Suppressor macrophage treated with lipopolysaccharide for 4 hours (primary cell): Measurements from ENCODE around the gene SHQ1.
A peak's percentile ranks its signal among the peaks of the same experiment; 100 is the strongest.

Experiments used
- DNase-seq: peaks from one replicate; pipeline ENCODE4 v3.0.0-alpha.2; 2020

SHQ1 gene

DNA sequence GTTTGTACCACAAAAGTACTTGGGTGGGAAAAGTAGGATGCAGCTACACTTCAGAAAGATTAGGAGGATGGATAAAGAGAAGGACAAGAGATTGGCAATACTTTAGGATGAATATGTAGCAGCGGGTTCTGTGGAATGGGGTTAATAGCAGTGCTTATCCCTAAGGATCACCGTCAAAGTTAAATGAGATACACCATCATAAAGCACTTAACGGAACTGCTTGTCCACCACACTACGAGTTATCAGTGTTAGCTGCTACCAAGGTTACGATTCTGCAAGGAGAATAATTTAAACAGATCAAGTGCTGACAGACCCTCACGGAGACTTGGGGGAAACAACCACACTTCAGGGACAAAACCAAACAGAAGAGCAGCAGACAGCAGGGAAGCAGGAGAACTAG lies 963 bp downstream of the SHQ1 start:
- DNase-seq, result no peak

DNA sequence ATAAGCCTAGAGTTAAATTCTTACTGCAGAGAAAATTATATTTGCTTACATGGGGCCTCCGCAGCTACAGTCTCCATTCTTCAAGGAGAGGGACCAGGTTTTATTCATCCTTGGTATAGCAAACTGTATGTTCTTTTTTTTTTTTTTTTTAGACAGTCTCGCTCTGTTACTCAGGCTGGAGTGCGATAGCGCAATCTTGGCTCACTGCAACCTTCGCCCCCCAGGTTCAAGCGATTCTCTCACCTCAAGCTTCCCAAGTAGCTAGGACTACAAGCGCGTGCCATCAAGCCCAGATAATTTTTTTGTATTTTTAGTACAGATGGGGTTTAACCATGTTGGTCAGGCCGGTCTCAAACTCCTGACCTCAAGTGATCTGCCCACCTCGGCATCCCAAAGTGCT lies 2.1 kb downstream of the SHQ1 start:
- DNase-seq, result no peak

DNA sequence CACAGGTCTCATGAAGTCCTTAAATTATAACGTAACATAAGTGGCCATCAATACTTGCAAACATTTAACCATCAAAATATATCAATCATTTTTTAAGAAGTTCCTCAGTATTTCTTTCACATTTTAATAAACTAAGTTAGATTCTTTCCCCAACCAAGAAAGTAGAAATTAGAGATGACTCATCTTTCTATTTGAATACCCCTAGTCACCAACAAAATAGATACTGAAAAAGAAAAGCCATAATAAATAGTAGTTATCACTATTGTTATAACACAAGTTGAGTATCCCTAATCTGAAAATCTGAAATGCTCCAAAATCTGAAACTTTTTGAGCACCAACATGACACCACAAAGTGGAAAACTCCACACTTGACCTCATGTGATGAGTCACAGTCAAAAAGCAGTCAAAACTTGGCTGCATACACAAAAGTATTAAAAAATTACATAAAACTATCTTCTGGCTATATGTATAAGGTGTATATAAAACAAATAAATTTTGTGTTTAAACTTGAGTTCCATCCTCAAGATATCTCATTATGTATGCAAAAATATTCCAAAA lies 3.7 kb downstream of the SHQ1 start:
- no peak for DNase-seq

DNA sequence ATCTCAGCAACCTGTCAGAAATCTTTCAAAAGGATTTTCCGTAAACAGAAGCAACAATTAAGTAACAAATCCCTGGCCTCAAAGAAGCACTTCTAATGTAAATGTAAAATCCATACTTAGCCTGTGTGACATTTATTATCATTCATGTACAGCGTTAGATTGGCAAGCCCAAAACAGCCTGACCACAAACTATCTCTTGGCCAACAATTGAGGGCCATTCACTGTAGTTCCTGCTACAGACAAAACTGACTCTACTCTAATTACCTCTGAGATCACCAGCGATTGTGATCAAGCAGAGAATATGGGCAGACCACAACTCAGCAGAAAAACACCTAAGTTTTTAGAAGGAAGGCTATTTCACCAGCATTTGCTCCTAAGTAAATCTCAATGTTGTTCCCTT lies 9.2 kb downstream of the SHQ1 start:
- DNase-seq, result no peak

DNA sequence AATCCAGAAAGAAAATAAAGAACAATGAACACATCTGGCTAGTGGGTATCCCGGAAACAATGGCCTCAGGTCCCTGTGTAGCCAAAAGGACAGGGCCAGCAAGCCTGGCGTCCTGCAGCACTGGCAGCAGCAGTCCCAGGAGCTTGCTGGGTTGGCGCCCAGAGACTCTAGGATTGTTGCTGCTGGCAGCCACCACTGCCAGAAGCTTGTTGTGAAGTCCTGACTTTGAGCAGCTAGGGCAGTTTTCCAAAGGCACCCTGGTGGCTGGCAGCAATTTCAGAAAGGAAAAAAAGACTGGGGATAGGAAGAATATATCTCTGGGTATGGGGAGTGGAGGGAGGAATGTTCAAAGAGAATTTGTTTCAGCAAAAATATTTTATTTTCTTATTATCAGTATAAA lies 11.3 kb downstream of the SHQ1 start:
- no peak for DNase-seq

DNA sequence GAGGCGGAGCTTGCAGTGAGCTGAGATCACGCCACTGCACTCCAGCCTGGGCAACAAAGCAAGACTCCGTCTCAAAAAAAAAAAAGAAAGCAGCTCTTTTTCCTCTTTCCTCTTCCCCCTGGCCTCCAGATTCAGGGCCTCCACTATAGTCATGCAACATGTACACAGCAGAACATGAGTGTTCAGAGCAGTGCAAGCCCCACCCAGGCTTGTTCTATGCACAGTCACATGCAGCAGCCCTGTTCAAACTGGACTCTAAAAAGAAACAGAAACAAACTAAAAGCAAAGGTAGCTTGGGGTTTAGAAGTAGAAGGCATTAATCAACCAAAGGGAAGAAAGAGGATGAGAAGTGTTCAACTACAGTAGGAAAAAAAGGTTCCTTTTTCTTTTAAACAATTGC lies 11.8 kb downstream of the SHQ1 start:
- no peak for DNase-seq

DNA sequence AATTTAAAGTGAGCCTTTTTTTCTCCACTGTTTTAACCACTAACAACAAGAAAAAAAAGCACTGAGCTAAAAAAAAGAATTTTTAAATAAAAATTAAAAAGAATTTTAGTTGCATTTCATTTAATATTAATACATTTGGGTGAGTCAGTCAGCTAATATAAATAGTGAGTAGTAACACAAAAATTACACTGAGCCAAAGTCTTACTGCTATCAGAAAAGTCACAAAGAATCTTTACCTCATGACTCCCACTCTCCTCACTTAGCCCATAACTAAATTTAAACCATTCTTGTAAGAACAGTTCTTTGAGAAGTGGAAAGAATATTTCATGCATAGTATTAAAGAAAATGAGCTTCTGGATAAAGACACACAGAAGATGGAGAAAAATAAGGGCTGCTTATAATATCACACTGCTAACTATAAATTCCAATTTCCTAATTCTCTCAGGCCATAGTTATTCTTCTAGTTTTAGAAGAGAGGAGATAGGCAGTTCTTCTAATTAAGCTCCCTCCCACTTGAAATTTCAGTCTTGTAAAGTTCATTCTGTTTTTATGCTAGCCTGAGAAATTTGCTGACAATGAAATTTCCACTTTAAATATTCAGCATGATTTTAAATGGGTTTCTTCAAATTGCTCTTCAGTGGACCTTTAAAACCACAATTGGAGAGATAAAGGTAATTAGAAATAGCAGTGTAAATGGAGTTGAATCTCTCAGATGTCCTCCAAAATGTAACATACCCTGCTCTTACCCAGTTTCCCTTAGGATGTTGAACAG lies 17.6 kb downstream of the SHQ1 start:
- DNase-seq, result no peak

DNA sequence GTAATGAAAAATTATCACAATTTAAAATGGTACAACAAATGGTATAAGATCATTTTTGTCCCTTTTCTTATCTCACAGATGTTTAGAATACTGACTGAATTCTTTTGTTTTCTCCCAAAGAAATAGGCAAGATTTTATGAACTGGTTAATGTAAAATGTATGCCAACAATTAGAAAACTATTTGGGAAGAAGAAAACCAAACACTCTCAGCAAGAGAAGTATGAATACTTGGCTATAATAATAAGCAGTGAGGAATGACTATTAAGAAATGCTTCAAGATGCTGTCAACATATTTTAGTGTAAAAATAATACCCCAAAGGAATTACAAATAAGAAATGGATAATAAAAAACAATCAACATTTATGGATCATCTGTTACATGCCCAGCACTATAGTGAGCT lies 18.5 kb downstream of the SHQ1 start:
- DNase-seq, result no peak

DNA sequence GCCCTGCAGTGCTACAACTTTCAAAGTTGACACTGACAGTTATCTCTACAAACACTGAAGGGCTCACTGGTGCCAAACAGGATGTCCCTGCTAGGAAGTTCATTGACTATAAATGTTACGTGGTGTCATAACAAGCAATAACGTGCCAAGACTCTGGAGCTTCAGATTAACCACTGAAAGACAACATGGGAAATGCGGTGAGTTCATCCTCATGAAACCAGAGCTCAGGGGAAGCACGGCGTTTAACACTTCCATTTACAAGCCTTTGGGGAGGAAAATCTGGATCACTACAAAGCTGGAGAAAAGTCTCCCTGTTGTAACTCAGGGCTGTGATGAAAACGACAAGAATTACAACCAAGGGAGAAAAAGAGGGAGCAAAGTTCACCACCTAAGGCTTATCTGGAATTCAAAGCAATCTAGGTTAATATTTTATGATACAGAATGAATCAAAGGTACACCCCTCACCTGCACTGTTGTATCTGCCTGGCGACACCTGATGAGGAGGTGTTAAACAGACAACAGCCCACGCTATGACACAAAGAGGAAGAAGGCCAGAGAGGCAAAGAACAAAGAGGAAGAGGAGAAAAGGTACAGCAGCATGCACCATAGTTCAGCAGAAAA lies 27.0 kb downstream of the SHQ1 start:
- peak; percentile 59 for DNase-seq

DNA sequence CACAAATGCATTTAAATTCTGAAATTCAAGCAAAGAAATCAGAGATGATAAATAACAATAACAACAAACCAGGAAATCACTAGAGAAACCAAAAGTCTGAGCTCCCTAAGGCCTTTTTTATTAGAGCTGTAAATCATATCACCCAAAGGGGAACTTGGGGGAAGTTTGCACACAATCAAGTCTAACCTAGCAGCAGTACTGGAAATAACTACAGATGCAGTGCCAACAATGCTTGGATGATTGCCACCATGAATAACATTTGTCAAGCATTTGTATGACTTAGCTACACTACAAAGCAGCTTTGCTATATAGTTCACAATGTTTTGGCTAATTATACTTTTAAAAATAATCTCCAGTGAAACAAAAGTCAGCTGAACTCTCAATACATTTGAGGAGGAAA lies 27.8 kb downstream of the SHQ1 start:
- peak; percentile 56 for DNase-seq

DNA sequence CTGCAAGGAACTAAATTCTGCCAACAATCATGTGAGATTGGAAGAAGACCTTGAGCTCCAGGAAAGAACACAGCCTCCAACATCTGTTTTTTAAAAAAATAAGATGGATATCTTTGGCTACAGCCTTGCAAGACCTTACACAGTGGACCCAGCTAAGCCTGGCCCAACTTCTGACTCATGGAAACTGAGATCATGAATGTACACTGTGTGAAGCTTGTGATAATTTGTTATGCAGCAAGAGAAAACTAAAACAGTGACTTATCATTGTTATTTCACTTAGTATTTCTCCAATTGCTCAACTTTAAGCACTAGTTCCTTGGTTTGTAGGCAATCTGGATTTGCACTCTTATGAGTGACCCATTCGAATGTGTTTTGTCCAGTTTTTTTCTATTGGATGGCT lies 29.3 kb downstream of the SHQ1 start:
- DNase-seq, result peak; percentile 86

DNA sequence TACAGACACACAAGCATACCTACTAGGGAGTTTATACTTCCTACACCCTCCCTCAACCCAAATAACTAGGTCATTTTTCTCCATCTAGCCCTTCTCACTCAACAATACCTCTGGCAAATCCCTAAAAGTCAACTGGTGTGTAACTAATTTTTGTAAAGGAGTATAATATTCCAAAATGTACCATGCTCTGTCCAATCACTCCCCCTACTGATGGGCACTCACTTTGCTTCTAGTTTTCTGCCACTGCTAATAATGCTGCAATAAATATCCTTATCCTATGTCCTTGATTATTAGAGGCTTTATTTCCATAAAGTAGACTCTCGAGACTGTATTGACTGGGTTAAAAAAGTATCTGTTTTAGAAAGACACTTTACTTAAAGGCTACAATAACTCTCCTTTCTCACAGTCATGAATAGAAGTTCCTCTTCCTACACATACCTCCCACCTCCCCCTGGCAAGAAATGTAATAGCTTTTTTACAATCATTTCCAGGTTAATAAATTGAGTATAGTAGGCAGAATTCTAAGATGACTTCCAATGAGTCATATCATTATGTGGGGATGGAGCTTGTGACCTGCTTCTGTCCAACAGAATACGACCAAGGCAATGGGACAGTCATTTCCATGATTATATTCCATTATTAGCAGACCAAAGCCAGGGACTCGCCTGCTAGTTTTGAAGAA lies 30.0 kb downstream of the SHQ1 start:
- DNase-seq, result peak; percentile 29

DNA sequence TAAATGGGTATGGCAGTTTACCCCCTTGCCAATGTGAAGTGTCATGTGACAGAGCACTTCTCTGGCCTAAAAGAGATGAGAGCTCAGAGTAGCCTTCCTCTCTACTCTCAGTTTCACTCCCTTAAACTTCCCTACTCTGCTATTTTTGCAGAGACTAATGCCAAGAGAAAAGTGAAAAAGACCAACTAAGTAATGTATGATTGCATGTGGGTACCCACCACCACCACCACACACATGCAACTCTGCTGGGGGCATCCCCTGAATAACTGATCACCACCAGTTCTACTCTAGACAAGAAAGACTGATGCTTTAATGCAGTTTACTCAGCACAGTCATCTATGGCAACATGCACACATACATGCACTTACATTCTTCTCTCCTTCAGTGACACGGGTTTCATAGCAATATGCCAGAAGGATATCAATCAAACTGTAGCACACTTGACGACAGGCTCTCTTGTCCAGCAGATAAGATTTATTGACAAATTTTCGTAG lies 31.3 kb downstream of the SHQ1 start:
- DNase-seq, result peak; percentile 42

DNA sequence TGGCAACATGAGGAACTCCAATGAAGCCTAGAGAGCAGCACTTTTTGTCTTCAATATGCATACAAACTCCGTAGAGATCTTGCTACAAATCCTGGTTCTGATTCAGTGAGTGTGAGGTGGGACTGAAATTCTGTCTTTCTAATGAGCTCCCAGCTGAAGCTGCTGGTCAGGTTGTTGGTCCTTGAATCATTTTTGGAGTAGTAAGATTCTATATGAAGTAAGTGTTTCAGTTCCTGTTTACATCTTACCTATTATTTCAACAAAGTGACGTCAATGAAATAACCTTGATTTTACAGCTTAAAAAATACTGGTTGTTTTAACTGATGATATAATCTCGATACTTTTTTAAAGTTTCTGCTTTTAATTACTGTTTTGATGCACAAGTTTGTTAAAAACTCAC lies 33.9 kb downstream of the SHQ1 start:
- no peak for DNase-seq

DNA sequence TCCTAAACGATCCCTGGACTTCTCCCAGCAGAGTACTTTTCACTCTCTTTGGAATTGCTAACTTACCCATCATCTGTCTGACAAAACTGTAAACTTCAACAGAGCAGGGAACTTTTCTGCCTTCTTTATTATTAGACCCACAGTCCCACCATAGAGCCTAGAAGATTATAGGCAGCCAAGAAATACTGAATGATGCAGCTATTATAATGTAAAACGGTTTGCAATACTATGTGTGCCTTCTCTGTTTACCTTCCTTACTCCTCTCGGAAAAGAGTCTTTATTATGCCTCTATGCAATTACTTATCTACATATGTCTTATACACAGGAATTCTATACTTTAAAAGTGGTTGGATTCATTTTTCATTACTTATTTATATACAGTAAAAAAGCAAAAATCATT lies 36.0 kb downstream of the SHQ1 start:
- no peak for DNase-seq

DNA sequence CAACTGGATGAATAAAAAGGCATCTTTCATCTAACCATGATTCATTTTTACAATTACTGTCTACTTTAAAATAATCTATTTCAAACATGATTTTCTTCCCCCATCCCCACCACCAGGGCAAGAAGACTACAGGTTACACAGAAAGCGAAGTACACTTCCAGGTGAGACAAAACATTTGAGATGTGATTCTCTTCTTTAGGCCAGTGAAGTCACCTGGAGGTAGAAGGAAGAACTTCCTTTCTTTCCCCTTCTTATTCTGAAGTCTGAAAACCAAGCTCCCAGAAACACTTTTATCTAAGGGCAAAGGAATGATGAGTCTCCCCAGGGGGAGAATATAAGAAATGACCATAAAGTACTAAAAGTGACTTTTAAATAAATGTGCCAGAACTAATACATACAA lies 36.7 kb downstream of the SHQ1 start:
- no peak for DNase-seq

DNA sequence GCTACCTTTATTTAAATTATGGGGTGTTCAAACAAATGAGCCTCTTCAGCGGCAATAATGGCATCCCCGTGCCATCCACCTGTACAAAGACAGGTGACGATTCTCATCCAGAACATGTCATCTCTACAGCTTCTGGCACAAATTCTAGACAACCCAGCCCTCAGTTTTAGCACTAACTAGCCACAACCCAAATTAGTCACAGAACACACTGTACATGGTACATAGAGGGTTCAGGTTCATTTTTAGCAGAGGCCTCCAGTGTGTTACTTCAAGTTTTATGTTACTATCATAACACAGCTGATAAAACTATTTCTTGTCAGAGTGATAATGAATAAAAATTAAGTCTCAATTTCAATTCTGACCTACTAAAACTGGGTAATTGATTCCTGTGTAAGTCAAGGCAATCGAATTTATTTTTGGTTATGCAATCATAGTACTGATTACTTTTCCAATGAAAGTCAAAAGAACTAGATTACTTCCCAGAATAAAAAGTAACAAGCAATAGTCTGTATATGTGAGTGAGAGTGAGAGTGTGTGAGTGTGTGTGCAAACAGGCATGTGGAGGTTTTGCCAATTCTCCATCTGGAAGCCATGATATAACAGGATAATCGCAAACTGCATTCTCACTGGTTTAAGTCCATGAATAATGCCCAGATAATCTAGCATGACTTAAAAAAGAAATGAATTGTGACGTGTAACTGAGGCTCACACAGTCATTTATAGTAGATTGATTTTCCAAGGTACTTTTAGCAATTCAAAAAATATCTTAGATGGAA lies 37.4 kb downstream of the SHQ1 start:
- no peak for DNase-seq

DNA sequence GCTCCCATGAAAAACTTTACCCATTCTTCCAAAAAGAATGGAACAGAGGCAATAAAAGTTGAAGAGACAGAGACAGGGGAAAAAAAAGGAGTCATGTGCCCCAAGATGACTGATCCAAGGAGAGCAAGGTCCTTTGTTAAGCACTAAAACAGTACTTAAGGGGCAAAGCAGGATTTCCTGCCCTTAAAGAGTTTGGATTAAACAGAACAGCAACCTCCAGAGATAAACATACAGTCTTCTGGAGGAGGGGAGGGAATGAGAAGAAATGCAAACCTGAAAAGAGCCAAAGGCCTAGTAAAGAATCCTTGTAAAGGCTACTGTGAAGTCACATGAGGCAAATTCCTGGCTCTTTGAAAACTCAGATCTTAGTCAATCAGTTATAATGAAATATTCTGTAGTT lies 38.2 kb downstream of the SHQ1 start:
- no peak for DNase-seq

DNA sequence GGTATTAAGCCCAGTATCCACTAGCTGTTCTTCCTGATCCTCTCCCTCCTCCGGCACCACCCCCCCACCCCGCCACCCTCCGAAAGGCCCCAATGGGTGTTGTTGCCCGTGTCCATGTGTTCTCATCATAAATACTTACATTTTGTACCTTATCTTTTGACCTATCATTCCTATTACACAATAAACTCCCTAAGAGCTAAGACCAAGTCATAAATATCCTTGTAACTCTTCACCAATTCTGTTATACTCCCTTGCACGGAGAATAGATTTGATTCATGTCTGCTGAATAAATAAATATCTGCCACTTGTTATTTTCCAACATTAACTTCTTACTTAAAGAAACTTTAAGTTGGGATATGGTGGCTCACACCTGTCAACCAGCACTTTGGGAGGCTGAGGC lies 43.9 kb downstream of the SHQ1 start:
- DNase-seq, result no peak

DNA sequence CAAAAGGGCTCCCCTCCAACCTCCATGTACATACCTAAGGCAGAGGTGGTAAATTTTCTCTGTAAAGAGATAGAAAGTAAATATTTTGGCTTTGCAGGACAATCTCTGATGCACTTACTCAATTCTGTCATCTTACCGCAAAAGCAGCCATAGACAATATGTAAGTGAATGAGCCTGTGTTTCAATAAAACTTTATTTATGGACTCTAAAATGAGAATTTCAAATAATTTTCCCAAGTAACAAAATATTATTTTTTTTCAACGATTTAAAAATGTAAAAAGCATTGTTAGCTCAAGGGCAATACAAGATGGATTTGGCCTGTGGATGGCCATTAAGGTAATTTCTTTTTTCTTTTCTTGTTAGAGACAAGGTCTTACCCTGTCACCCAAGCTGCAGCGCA lies 44.7 kb downstream of the SHQ1 start:
- no peak for DNase-seq

DNA sequence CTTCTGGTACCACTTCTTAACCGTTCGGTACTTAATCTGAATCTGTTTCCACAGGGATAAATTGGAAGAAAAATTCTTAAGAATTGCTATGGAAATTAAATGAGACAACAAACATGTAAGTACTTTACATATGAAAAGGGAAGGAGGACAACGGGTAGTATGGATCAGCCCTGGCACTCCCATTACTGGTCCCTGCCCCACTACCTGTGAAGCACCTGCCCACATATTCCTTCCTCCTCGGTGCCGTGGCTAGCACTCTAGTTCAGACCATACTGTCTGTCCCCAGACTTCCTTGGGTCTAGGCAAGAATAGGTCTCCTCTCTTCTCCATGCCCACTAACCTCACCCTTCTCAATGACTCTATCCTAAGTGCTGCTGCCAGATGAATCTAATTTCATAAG lies 46.2 kb downstream of the SHQ1 start:
- DNase-seq, result no peak

DNA sequence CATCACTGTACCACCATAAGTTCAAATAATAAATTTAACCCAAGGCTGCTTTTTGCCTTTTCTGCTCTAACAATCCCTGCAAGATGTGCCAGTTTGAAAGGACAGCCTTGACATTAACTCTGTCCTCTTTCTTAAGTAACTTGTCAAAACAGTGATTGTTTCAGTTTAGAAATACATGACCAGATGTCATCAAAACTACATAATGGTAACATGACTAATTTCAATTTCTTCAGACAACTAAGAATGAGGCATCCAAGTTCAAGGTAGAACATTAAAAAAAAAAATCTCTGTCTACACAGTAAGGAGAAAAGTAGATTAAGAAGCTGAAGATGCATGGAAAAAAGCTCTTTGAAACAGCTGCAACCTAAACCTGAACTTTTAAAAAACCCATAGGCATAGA lies 47.4 kb downstream of the SHQ1 start:
- no peak for DNase-seq

DNA sequence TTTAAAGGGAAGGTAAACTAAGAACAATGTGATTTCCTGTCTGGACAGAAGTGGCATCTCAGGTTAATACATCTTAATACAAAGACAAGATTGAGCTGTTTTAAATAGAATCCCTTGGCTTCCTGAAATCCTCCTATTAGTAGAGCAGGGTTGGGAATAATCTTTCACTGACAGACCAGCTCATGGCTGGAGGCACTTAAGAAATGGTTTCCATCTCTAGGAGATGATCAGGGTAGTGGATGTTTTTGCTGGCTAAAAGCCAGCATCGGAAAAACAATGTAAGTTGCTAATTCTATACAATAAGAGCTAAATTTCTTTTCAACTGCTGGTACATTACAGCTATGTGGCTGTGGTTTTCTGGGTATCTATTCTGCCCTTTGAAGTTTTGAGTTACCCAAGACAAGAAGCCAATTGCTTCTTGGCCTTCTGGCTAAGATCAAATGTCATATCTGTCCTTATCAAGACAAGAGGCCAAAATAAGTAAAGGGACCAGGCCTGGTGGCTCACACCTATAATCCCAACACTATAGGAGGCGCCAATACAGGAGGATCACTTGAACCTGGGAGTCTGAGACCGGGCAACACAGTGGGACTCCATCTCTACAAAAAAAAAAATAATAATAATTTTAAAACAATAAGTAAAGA lies 49.6 kb downstream of the SHQ1 start:
- DNase-seq, result no peak
